DOHH2 (cell line): ENCODE results near the gene ATP8B2.

Experiments used
- CTCF ChIP-seq: fragments of 200-600 bp; sonication (generic); IDR thresholded peaks from one replicate; pipeline ENCODE4 v1.5.1; 2014; ENCODE audit warnings: antibody characterized with exemption, mild to moderate bottlenecking, low read depth, low read length; ENCODE audit not compliant: poor library complexity, severe bottlenecking
- EZH2phosphoT487 ChIP-seq: fragments of 200-600 bp; sonication (generic); IDR thresholded peaks from 2 replicates; pipeline ENCODE4 v1.6.1; 2017; ENCODE audit warnings: borderline replicate concordance, mild to moderate bottlenecking, antibody characterized with exemption, low read length, moderate library complexity, mixed read lengths

- TF ChIP-seq CTCF (no peak), EZH2phosphoT487 (no peak)
Observed at GRCh38 chr1:154306151-154306550, 19.2 kb upstream of the ATP8B2 start.
